Activated T-cell treated with anti-CD3 and anti-CD28 coated beads, Interleukin-2, amount 50 U/mL, for 1 hour (primary cell): ENCODE measurements around the gene UPK3BL2.

Experiments used
- DNase-seq: peaks from one replicate; pipeline ENCODE4 v3.0.0-alpha.2; 2020

UPK3BL2 gene

DNA sequence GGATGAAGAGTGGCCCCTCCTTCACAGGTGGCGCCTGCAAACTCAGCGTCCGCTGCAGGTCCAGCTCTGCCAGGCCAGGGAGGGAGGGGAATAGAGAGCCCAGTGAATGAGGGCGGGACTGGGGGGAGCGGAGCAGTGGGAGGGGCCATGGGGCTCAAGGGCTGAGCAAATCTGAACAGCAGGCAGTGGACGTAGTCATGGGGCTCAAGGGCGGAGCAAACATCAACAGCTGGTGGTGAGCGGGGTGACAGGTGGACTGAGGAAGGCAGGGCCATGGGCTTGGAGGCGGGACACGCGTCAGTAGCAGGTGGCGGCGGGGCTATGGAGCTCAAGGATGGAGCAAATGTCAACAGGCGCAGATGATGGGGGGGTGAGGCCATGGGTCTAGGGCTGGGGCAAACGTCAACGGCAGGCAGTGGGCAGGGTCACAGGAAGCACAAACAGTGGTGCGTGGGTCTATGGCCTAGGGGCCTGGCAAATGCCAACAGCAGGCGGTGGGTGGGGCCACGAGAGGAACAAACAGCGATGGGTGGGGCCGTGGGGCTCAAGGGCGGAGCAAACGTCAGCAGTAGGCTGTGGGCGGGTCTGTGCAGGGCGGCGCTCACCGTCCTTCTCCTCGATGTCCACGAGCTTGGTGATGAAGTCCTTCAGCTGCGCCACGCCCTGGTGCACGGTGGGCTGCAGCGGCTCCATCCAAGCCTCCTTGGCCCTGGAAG, 50.1 kb downstream of the UPK3BL2 start:
- peak; percentile 33 for DNase-seq

DNA sequence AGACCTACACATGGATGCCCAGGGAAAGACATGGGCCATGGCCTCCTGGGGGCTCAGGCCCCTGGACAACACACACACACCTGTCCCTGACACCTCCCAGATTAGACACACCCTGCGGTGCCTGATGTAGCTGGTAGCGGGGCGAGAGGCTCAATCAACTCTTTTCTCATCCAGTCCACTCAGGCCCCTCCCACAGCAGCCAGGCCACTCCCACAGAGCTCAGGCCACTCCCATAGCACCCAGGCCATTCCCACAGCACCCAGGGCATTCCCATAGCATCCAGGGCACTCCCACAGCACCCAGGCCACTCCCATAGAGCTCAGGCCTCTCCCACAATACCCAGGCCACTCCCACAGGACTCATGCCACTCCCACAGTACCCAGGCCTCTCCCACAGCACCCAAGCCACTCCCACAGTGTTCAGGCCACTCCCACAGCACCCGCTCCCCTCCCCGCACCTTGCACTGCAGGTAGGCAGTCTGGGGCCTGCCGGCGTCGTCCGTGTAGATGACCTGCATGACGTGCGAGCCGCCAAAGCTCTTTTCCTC, 52.9 kb downstream of the UPK3BL2 start:
- peak; percentile 54 for DNase-seq
